ENCODE data around the gene TMEM232. TPM values are rescaled to one million over a fixed set of nuclear protein-coding genes. Genes with fewer than 3 reads are reported as not detected.

Gene TMEM232
- total and polyA plus RNA-seq, 2 donors (not counting 3 experiments of a cell fraction or from before 2014, with no cell fraction given), result 0.17 to 0.38 TPM

DNA sequence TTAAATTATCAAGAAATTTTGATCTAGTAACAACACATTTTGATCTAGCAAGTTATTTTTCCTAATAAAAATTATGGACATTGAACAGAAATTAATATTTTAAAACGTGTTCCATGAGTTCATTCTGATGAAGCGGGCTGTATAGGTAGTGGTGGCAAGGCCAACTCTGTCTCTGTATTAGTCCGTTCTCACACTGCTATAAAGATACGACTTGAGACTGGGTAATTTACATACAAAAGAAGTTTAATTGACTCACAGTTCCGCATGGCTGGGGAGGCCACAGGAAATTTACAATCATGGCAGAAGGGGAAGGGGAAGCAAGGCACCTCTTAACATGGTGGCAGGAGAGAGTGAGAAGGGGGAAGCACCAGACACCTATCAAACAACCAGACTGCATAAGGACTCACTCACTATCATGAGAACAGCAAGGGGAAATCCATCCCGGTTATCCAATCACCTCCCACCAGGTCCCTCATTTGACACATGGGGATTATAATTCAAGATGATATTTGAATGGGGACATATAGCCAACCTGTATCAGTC, 61.2 kb downstream of the TMEM232 start:
- ChIA-PET POLR2A (no interaction called here), CTCF (no interaction called here)
- TF ChIP-seq CTCF (IDR thresholded peaks at IDR 0.05; ENCODE audit: extremely low read depth in 1 of 2, insufficient read depth in 1 of 2, low read depth in 1 of 2, low read length in 2 of 2) (no peak), MYC (IDR thresholded peaks at IDR 0.05; ENCODE audit: low read depth, low read length) (no peak), FOS (IDR thresholded peaks at IDR 0.05; ENCODE audit: borderline replicate concordance, insufficient read depth, low read length) (no peak), JUN (IDR thresholded peaks at IDR 0.05; ENCODE audit: borderline replicate concordance, insufficient read depth, insufficient read length, low read depth) (no peak), POLR2AphosphoS5 (IDR thresholded peaks at IDR 0.05; ENCODE audit: insufficient read depth, low read depth, low read length) (no peak), EZH2 (IDR thresholded peaks at IDR 0.05; ENCODE audit: borderline replicate concordance, low read depth, low read length, severe bottlenecking) (no peak), POLR2A (IDR thresholded peaks at IDR 0.05; ENCODE audit: low read depth, low read length) (no peak), GATA2 (IDR thresholded peaks at IDR 0.05; ENCODE audit: insufficient read depth, insufficient read length, low read depth, low read length) (no peak)
- TF ChIP-seq, protein P1, sequence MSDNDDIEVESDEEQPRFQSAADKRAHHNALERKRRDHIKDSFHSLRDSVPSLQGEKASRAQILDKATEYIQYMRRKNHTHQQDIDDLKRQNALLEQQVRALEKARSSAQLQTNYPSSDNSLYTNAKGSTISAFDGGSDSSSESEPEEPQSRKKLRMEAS (IDR thresholded peaks at IDR 0.05; ENCODE audit: insufficient read depth, insufficient read length), result no peak
- H3K4me1 ChIP-seq (ENCODE audit: control insufficient read depth, extremely low read depth, insufficient read depth, low read length), result no peaks in the 10 kb centered on the region
- no peak for FAIRE-seq
- no peaks in the 10 kb centered on the region for H3K36me3 ChIP-seq (ENCODE audit: control insufficient read depth in 2 of 2, extremely low read depth in 1 of 2, insufficient read depth in 2 of 2, low read length in 2 of 2)
- dilution Hi-C loops (cut with MboI; ENCODE audit: extremely low pct_ligation_motif_present, low sequenced_read_pairs) (no loop called here), intact Hi-C loops (cut with micrococcal nuclease) (no loop called here)
- H4K20me1 ChIP-seq (replicated peaks; ENCODE audit: control insufficient read depth, extremely low read depth, insufficient read depth, low read length), result no peaks in the 10 kb centered on the region
- no peak overlapping the region for H3K4me2 ChIP-seq (ENCODE audit: insufficient read depth, low read length)
- H3K27ac ChIP-seq (ENCODE audit: insufficient read depth, low read depth, low read length), result no peak overlapping the region
- no peak for DNase-seq (ENCODE audit: low read depth, low spot score)
- H3K9me1 ChIP-seq (replicated peaks; ENCODE audit: control insufficient read depth, extremely low read depth, insufficient read depth, low read length), result no peaks in the 10 kb centered on the region
- H3K79me2 ChIP-seq (ENCODE audit: control insufficient read depth, insufficient read depth, low read length), result no peaks in the 10 kb centered on the region
- no peak overlapping the region for H2AFZ ChIP-seq (ENCODE audit: low read depth, low read length)
- no peaks in the 10 kb centered on the region for H3K9me3 ChIP-seq (replicated peaks; ENCODE audit: control insufficient read depth, insufficient read depth, low read length)
- no peak overlapping the region for H3K4me3 ChIP-seq (replicated peaks in 1 of 3; ENCODE audit: insufficient read depth in 1 of 3, low read depth in 1 of 3, low read length in 3 of 3)
- H3K27me3 ChIP-seq (ENCODE audit: control insufficient read depth in 2 of 2, insufficient read depth in 2 of 2, low read length in 2 of 2), result no peaks in the 10 kb centered on the region
- no TSS peak for BruUV-seq (replicated peaks)
- no peak overlapping the region for H3K9ac ChIP-seq (replicated peaks; ENCODE audit: extremely low read depth, insufficient read depth, low read length)
